Epithelial cell of esophagus (primary cell): ENCODE measurements around the gene SLC24A4.

Source experiments
- DNase-seq: peaks from one replicate; pipeline ENCODE4 v3.0.0; 2010; ENCODE audit warnings: low read depth
- H3K4me3 ChIP-seq: 2 replicates; pipeline ENCODE4 v1.5.1; 2011; ENCODE audit warnings: mild to moderate bottlenecking, low read length, control low read depth
- TF ChIP-seq, protein P1 (sequence below): IDR thresholded peaks from 2 replicates; pipeline ENCODE4 v1.5.1; 2011; ENCODE audit warnings: low read depth, mild to moderate bottlenecking, low read length, control low read depth, inconsistent platforms; ENCODE audit not compliant: insufficient read depth; ENCODE audit errors: missing control alignments

SLC24A4 gene

DNA sequence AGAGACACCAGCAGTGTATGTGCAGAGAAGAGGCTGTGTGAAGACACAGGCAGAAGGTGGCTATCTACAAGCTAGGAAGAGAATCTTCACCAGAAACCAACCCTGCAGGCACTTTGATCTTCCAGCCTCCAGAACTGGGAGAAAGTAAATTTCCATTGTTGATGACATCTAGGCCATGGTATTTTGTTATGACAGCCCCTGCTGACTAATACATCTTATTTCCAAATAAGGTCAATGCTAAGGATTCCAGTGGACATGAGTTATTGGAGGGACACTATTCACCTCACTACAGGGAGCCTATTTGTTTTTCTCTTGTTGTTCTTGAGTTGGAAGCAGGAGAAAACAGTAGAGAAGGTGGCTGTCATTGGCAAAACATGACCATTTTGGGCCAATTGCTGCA, 102.1 kb downstream of the SLC24A4 start:
- TF ChIP-seq, protein P1, sequence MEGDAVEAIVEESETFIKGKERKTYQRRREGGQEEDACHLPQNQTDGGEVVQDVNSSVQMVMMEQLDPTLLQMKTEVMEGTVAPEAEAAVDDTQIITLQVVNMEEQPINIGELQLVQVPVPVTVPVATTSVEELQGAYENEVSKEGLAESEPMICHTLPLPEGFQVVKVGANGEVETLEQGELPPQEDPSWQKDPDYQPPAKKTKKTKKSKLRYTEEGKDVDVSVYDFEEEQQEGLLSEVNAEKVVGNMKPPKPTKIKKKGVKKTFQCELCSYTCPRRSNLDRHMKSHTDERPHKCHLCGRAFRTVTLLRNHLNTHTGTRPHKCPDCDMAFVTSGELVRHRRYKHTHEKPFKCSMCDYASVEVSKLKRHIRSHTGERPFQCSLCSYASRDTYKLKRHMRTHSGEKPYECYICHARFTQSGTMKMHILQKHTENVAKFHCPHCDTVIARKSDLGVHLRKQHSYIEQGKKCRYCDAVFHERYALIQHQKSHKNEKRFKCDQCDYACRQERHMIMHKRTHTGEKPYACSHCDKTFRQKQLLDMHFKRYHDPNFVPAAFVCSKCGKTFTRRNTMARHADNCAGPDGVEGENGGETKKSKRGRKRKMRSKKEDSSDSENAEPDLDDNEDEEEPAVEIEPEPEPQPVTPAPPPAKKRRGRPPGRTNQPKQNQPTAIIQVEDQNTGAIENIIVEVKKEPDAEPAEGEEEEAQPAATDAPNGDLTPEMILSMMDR: no peak
- peak; percentile 71 for DNase-seq
- H3K4me3 ChIP-seq: no peak overlapping the region

DNA sequence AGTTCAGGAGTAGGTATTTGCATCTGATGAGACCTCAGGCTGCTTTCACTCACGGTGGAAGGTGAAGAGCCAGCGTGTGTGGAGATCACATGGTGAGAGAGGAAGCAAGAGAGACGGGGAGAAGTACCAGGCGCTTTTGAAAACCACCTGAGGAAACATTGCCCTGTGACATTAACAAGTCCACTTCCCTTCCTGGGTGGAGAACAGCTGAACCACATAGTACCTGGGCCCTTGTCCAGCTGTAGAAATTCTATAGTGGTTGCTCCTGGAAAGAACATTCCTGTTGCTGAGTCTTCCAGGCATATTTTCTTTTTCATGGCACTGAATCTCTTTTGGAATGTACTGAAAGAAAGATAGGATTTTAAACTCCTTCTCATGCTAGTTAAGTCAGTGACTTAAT, 103.3 kb downstream of the SLC24A4 start:
- no peak for DNase-seq
- TF ChIP-seq, protein P1: no peak
- H3K4me3 ChIP-seq: no peak overlapping the region

DNA sequence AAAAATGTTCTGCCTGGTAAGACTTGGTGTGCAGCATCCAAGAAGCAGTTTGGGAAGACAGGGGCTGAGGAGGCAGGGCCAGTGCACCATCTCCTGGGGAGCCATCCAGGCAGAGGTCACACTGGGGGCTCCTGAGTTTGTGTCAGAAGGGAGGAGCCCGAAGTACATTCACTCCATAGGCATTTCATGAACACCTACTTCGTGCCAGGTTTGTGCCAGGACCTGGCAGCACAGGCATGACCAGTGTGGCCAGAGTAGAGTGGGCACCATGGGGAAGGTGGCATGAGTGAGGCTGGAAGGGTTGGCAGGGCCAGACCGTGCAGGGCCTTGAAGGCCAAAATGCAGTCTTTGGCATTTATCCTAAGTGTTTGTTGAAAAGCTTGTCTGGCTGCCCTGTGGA, 104.1 kb downstream of the SLC24A4 start:
- DNase-seq: no peak
- no peak overlapping the region for H3K4me3 ChIP-seq
- TF ChIP-seq, protein P1: no peak

DNA sequence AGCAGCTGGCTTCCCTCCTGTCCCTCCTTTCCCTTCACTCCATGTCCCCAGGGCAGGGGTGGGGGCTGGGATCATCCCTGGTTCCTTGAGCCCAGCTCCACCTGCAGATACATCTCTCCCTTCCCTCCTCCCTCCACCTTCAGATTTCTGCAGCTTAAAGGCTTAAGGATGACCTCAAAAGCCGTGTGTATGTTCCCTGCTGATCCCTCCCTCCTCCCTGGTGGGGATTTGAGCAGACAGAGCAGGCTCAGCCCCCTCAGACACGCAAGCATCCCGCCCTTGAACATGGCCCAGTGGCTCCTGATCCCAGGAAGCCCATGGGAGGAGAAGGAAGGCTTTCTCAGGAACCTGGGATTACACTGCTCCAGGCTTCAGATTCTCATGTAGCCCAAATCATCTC, 107.7 kb downstream of the SLC24A4 start:
- TF ChIP-seq, protein P1: no peak
- no peak for DNase-seq
- H3K4me3 ChIP-seq: no peak overlapping the region

DNA sequence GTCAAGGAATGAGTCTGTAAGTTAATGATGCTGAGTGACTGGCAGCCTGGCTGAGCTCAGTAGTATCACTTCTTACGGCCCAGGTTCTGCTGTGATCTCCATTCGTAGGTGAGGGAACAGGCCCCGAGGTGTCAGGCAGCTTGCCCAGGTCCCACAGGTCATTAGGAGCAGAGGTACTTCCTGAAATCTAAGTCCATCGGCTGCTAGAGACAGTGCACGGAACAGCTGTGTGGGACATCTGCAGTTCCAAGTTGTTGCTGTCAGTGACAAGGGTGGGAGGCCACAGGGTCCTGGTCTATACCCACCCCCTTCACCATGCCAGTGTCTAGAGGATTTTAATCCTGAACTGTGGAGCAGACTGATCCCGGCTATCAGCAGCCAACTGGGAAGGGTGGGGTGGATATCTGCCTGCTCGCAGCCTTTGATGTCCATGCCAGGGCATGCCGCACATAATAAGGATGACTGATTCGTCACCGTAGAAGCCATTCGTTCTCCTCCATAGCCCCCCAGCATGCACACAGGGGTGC, 108.3 kb downstream of the SLC24A4 start:
- TF ChIP-seq, protein P1: no peak
- no peak for DNase-seq

DNA sequence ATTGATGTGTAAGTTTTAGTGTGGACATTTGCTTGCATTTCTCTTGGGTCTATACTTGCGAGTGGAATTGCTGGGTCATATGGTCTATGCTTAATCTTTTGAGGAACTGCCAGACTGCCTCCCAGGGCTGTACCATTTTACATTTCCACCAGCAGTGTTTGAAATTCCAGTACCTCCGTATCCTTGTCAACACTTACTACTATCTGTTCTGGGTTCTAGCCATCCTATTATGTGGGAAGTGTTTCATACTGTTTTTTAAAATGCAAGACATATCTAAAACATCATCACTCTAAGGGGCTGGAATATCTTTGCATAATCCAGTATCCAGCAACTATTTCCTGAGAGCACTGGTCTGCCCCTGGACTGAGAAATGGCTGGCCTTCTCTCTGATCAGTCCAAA, 110.4 kb downstream of the SLC24A4 start:
- no peak for DNase-seq
- no peak overlapping the region for H3K4me3 ChIP-seq
- TF ChIP-seq, protein P1: no peak

More for the DNA sequence above, 108.3 kb downstream of the SLC24A4 start:
- no peak overlapping the region for H3K4me3 ChIP-seq

DNA sequence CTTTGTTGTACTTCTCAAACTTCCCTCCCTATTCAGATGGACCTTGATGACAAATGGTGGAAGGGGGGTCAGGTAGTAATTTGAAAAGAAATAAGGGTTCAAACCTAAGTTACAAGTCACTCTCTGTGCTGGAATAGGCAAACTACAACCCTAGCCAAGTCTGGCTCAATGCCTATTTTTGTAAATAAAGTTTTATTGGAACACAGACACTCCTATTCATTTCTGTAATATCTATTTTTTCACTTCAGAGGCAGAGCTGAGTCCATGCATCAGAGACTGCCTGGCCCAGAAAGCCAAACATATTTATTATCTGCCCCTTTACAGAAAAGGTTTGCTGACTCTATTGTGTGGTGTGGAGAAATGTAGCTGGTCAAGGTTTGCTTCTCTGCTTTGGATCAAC, 112.2 kb downstream of the SLC24A4 start:
- no peak overlapping the region for H3K4me3 ChIP-seq
- TF ChIP-seq, protein P1: no peak
- DNase-seq: no peak
